SK-N-SH treated with all-trans-retinoic acid at 6 μM for 48 hours (cell line): ENCODE data around the gene ANGPTL1.

Source experiments
- CSDC2 ChIP-seq: fragments of 250-450 bp; sonication (Bioruptor Pico); IDR thresholded peaks from 2 replicates; pipeline ENCODE4 v1.5.0; 2020; ENCODE audit warnings: mild to moderate bottlenecking, moderate library complexity
- ESRRG ChIP-seq: fragments of 250-450 bp; sonication (Bioruptor Pico); IDR thresholded peaks from 2 replicates; pipeline ENCODE4 v1.6.1; 2021; ENCODE audit warnings: mild to moderate bottlenecking
- ISL1 ChIP-seq: fragments of 250-450 bp; sonication (Bioruptor Pico); IDR thresholded peaks from 2 replicates; pipeline ENCODE4 v2.1.2; 2022; ENCODE audit warnings: mild to moderate bottlenecking, moderate library complexity
- OSR1 ChIP-seq: fragments of 250-450 bp; sonication (Bioruptor Pico); IDR thresholded peaks from 2 replicates; pipeline ENCODE4 v1.8.0; 2022; ENCODE audit warnings: moderate library complexity, mild to moderate bottlenecking, inconsistent platforms
- PPARA ChIP-seq: fragments of 250-450 bp; sonication (Bioruptor Pico); IDR thresholded peaks from 2 replicates; pipeline ENCODE4 v1.5.0; 2020; ENCODE audit warnings: mild to moderate bottlenecking, borderline replicate concordance
- TCF4 ChIP-seq: fragments of 250-450 bp; sonication (Bioruptor Pico); IDR thresholded peaks from 2 replicates; pipeline ENCODE4 v1.8.0; 2021; ENCODE audit warnings: mild to moderate bottlenecking, moderate library complexity, borderline replicate concordance
- TOX ChIP-seq: fragments of 250-450 bp; sonication (Bioruptor Pico); IDR thresholded peaks from 2 replicates; pipeline ENCODE4 v1.8.0; 2021; ENCODE audit warnings: mild to moderate bottlenecking, moderate library complexity, borderline replicate concordance
- ZFP3 ChIP-seq: fragments of 250-450 bp; sonication (Bioruptor Pico); IDR thresholded peaks from 2 replicates; pipeline ENCODE4 v1.5.0; 2020; ENCODE audit warnings: mild to moderate bottlenecking, moderate library complexity
- ZFP30 ChIP-seq: fragments of 450-650 bp; formaldehyde crosslinking; IDR thresholded peaks from 2 replicates; pipeline ENCODE4 v1.5.0; 2022; ENCODE audit warnings: mild to moderate bottlenecking, moderate library complexity
- ZNF8 ChIP-seq: fragments of 450-650 bp; formaldehyde crosslinking; IDR thresholded peaks from 2 replicates; pipeline ENCODE4 v1.5.0; 2020; ENCODE audit warnings: mild to moderate bottlenecking, moderate library complexity
- TF ChIP-seq, protein P1 (sequence below): fragments of 250-450 bp; sonication (Bioruptor Pico); IDR thresholded peaks from 2 replicates; pipeline ENCODE4 v1.8.0; 2020; ENCODE audit warnings: mild to moderate bottlenecking, moderate library complexity, borderline replicate concordance
- TF ChIP-seq, protein P2 (sequence below): fragments of 250-450 bp; sonication (Bioruptor Pico); IDR thresholded peaks from 2 replicates; pipeline ENCODE4 v1.5.1; 2020; ENCODE audit warnings: low read depth, mild to moderate bottlenecking, moderate library complexity

DNA sequence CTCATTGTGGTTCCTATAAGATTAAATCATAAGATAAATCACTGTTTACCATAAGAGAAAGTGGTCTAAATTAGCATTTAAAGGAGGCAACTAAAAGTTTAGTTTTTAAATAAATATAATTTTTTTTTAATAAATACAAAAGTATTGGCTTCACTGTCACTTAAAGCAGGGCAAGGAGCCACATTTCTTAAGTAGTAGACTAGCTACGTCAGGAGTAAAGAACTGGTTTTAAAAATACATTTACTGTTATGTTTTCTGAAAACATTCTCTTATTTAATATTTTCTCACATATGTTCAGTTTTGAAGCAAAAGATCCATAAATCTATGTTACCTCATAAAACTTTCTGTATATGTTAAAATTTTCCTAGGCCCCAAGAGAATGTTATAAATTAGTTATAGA lies 2.2 kb downstream of the ANGPTL1 start:
- TF ChIP-seq CSDC2 (CRISPR knock-in tag), result no peak
- TF ChIP-seq, protein P1, sequence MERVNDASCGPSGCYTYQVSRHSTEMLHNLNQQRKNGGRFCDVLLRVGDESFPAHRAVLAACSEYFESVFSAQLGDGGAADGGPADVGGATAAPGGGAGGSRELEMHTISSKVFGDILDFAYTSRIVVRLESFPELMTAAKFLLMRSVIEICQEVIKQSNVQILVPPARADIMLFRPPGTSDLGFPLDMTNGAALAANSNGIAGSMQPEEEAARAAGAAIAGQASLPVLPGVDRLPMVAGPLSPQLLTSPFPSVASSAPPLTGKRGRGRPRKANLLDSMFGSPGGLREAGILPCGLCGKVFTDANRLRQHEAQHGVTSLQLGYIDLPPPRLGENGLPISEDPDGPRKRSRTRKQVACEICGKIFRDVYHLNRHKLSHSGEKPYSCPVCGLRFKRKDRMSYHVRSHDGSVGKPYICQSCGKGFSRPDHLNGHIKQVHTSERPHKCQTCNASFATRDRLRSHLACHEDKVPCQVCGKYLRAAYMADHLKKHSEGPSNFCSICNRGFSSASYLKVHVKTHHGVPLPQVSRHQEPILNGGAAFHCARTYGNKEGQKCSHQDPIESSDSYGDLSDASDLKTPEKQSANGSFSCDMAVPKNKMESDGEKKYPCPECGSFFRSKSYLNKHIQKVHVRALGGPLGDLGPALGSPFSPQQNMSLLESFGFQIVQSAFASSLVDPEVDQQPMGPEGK (CRISPR knock-in tag), result no peak
- no peak for TF ChIP-seq TCF4
- no peak for TF ChIP-seq ZNF8
- TF ChIP-seq, protein P2, sequence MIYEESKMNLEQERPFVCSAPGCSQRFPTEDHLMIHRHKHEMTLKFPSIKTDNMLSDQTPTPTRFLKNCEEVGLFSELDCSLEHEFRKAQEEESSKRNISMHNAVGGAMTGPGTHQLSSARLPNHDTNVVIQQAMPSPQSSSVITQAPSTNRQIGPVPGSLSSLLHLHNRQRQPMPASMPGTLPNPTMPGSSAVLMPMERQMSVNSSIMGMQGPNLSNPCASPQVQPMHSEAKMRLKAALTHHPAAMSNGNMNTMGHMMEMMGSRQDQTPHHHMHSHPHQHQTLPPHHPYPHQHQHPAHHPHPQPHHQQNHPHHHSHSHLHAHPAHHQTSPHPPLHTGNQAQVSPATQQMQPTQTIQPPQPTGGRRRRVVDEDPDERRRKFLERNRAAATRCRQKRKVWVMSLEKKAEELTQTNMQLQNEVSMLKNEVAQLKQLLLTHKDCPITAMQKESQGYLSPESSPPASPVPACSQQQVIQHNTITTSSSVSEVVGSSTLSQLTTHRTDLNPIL (CRISPR knock-in tag), result no peak
- TF ChIP-seq OSR1 (CRISPR knock-in tag), result no peak
- no peak for TF ChIP-seq ZFP30 (CRISPR knock-in tag)
- no peak for TF ChIP-seq ESRRG (CRISPR knock-in tag)
- no peak for TF ChIP-seq ISL1 (CRISPR knock-in tag)
- no peak for TF ChIP-seq PPARA (CRISPR knock-in tag)
- TF ChIP-seq TOX (CRISPR knock-in tag), result no peak
- no peak for TF ChIP-seq ZFP3 (CRISPR knock-in tag)
